AG09319 (cell line): ENCODE measurements around the gene GPR42.
"Not testable (repeated sequence)": the region's sequence is repeated elsewhere in the genome, so short reads cannot be mapped to it uniquely, and the experiment has no call there.

ENCODE experiments used
- DNase-seq: peaks from one replicate; pipeline ENCODE4 v3.0.0-alpha.2; 2010; ENCODE audit warnings: low read depth; ENCODE audit errors: extremely low read depth
- TF ChIP-seq, protein P1 (sequence below): IDR thresholded peaks from 2 replicates; pipeline ENCODE4 v1.5.1; 2011; ENCODE audit warnings: low read depth, mild to moderate bottlenecking, inconsistent platforms, low read length, moderate library complexity

The GPR42 gene

DNA sequence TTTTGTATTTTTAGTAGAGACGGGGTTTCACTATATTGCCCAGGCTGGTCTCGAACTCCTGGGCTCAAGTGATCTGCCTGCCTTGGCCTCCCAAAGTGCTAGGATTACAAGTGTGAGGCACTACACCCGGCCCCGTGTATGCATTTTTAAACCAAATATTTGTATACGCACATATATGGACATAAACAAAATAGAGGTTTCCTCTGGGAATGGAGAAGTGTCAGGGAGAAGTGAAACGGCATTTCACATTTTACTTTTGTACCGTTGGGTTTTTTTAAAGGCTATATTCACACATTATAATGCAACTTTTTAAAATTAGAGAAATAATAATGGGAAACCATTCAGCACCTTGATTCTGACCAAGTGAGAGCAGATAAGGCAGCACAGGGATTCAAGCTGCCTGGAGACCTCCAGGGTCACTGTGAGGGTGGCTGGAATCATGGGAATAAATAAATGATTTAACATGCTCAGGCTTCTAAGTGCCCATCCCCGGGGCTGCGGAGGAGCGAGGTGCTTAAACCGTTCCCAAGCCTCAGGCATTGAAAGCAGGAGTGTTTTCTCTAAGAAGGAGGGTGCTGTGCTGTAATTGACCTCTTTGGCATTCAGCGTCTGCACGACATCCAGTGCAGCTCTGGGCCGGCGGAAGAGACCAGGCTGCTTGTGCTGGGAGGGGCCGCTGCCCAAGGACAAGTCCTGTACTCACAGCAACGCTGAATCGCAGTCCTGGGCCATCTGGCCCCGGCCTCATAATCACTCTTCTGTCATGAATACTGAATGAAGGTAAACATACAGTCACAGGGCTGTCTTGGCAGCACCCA is 24.7 kb downstream of the GPR42 start:
- TF ChIP-seq, protein P1, sequence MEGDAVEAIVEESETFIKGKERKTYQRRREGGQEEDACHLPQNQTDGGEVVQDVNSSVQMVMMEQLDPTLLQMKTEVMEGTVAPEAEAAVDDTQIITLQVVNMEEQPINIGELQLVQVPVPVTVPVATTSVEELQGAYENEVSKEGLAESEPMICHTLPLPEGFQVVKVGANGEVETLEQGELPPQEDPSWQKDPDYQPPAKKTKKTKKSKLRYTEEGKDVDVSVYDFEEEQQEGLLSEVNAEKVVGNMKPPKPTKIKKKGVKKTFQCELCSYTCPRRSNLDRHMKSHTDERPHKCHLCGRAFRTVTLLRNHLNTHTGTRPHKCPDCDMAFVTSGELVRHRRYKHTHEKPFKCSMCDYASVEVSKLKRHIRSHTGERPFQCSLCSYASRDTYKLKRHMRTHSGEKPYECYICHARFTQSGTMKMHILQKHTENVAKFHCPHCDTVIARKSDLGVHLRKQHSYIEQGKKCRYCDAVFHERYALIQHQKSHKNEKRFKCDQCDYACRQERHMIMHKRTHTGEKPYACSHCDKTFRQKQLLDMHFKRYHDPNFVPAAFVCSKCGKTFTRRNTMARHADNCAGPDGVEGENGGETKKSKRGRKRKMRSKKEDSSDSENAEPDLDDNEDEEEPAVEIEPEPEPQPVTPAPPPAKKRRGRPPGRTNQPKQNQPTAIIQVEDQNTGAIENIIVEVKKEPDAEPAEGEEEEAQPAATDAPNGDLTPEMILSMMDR: no peak
- DNase-seq: no peak

DNA sequence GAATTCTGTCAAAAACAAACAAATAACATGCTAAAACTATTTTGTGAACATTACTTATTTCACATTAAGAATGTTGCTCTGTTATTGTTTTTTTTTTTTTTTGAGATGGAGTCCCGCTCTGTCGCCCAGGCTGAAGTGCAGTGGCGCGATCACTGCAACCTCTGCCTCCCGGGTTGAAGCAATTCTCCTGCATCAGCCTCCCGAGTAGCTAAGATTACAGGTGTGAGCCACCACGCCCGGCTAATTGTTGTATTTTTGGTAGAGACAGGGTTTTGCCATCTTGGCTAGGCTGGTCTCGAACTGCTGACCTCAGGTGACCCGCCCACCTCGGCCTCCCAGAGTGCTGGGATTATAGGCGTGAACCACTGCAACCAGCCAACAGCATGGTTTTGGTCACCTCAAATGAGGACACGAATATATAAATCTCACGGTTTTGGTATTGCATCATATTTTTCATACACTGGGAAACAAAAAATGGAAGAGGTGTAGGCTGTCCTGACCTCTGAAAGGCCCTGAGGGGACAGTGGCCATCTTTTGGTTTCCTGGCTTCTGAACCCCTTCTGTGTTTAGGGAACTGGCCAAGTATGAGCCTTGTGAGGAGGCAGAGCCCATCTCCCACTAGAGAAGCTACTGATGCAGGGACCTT is 25.5 kb downstream of the GPR42 start:
- DNase-seq: no peak
- TF ChIP-seq, protein P1: no peak

DNA sequence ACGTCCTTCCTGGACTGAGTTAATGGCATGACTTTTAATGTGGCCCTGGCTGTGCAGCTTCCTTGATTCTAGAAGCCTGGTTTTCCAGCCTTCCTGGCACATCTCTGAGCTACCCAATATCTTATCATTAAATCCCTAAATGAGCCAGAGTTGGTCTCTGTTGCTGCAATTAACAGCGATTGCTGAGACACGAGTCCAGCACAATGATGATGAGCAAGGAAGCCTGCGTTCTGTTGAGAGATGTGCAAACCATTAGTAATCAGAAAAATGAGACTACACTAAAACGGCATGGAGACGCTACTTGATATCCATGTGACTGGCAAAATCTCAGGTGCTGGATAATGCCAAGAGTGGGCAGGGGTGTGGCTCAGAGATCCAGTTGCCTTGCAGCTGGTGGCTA is 26.2 kb downstream of the GPR42 start:
- no peak for DNase-seq
- TF ChIP-seq, protein P1: no peak

DNA sequence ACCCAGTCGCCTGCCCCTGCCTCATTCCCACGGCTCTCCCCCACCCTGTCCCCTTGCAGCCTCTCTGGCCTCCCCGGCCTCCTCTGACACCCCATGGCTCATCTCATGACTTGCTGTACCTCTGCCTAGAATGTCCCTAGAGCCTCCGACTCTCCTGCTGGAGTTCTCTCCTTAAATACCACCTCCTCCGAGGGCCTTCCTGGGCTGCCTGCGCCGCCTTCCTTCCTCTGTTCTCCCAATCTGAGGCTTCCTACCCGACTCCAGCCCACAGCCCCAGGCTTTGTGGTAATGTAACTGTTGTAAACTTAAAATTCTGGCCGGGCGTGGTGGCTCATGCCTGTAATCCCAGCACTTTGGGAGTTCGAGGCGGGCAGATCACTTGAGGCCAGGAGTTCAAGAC is 27.7 kb downstream of the GPR42 start:
- no peak for DNase-seq
- TF ChIP-seq, protein P1: no peak

DNA sequence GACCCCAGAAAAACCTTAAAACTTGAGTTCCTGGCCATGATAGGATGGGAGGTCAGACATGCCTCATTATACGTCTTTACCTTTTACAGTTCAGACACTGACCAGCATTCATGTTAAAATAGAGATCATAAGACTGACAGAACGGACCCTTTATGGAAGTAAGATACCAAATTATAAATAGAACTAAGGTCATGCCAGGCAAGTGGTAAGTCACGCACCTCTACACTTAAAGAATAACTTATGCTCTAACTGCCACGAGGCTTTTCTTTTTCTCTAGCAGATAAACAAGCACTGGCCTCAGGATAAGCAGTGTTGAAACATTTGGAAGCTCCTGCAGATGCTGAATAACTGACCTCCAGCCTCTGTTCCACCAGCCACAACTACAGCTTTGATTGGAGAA is 28.4 kb downstream of the GPR42 start:
- no peak for DNase-seq
- TF ChIP-seq, protein P1: no peak

DNA sequence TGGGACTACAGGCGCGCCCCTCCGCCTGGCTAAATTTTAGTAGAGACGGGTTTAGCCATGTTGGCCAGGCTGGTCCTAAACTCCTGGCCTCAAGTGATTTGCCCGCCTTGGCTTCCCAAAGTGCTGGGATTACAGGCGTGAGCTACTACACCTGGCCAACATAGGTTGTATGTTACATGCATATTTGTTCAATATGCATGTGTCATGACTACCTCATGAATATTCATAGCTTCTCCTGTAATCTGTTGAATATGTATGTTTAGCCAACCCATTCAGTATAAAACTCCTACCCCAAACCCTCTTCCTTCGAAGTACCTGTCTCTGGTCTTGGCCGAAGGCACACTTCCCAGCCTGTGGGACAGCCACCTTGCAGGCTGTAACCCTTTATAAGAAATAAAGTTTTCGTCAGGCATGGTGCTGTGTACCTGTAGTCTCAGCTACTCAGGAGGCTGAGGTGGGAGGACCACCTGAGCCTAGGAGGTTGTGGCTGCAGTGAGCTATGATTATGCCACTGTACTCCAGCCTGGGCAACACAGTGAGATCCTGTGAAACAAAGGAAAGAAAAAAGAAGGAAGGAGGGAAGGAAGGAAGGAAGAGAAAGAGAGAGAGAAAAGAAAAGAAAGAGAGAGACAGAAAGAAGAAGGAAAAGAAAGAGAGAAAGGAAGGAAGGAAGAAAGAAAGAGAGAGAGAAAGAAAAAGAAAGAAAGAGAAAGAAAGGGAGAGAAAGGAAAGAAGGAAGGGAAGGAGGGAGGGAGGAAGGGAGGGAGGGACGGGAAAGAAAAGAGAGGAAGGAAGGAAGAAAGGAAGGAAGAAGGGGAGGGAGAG is 29.3 kb downstream of the GPR42 start:
- TF ChIP-seq, protein P1: no peak
- DNase-seq: no peak

DNA sequence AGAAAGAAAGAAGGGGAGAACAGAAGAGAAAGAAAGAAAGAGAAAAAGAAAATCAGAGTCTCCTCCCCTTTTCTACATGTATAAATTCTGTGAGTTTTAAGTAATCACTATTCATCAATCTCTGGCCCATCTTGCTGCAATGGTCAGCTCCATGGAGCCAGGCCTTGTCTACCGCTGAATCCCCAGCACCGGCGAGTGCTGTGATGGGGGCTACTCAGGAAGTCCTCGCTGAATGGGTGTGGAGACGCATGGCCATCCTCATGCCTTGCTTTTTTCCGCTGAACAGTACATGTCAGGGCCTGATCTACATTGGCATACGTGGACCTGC is 29.9 kb downstream of the GPR42 start:
- TF ChIP-seq, protein P1: no peak
- DNase-seq: no peak

DNA sequence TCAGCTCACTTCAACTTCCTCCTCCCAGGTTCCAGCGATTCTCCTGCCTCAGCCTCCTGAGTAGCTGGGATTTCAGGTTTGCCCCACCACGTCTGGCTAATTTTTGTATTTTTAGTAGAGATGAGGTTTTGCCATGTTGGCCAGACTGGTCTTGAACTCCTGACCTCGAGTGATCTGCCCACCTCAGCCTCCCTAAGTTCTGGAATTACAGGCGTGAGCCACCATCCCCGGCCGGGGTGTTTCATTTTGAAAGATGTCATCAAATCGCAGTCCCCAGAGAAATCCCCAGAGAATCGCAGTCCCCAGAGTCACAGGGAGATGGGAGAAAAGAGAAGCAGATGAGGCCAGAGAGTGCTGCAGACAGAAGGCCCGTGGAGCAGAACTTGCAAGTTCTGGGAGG is 30.5 kb downstream of the GPR42 start:
- DNase-seq: not testable (repeated sequence)
